IPS-18c (cell line): ENCODE measurements around the gene ARID1B.

Experiments
- H3K4me3 ChIP-seq: 2 replicates; pipeline ENCODE4 v1.7.0; 2013; ENCODE audit warnings: low read depth, mild to moderate bottlenecking, low read length, moderate library complexity; ENCODE audit not compliant: insufficient read depth
- H3K9me3 ChIP-seq: one replicate; pipeline ENCODE4 v1.6.1; 2013; ENCODE audit warnings: mild to moderate bottlenecking, low read length, moderate library complexity; ENCODE audit not compliant: control insufficient read depth, insufficient read depth

The ARID1B gene

DNA sequence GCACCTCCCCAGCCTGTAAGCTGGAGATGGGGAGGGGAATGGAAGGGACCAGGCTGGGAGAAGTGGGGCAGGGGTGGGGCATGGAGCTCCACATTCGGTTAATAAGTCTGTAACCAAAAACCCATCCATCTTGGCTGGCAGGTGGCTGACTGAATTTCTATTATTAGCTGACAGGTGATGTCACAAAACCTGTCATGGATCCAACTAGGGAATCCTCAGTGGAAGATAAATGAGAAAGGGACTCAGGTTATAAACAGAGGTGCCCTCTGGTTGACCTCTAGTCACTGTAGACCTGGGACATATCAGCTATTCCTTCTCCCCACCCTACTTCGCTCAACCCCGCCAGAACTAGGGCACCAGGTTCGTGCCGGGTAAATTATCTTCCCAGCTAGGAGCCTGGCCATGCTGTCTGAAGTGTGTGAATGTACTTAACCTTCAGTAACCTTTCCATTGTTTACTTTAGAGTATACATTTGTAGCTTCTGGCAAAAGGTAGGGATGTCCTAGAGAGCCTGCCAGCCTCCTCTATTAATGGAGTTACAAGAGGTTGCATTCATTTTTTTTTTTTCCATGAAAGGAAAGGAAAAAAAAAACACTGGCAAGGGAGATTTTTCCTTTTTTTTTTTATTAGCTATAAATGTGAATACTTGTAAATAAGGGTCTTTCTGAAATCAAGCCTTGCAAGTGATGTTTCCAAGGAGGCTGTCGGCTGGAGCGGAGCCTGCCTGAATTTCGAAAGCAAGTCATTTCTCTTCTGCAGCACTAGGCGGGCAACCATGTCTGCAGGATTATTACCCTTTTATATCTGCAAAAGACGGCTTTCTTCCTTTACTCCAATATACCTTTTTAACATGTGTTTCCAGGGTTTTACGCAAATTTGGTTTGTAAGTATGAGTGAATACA is 410.3 kb downstream of the ARID1B start:
- Histone ChIP-seq H3K9me3 (no peaks in the 10 kb centered on the region), H3K4me3 (no peak overlapping the region)

DNA sequence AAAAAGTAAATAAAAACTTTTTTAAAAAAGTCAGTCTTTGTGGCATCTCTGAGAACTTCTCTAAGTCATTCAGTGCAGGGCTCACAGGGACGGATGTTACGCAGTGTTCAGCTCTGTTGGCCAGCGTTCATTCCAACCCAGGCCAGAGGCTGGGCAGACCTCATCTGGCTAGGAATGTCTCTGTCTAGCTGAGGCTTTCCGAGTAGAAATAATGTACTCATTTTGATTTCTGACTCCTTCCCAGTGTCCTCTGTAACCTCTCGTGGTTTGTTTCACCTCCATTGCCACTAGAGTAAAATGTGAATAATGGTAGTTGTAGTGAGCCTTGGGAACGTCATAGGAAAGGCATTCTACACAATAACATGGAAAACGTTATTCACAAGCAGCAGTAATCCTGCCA is 411.0 kb downstream of the ARID1B start:
- Histone ChIP-seq H3K4me3 (no peak overlapping the region), H3K9me3 (no peaks in the 10 kb centered on the region)

- Histone ChIP-seq H3K9me3 (no peaks in the 10 kb centered on the region), H3K4me3 (no peak overlapping the region)
These were observed 416.3 kb downstream of the ARID1B start for GRCh38 chr6:157193443-157193996.

- H3K9me3 ChIP-seq, result no peaks in the 10 kb centered on the region
These were observed 416.9 kb downstream of the ARID1B start for GRCh38 chr6:157194110-157194509.

GRCh38 chr6:157194643-157195042 is 417.5 kb downstream of the ARID1B start:
- Histone ChIP-seq H3K4me3 (no peak overlapping the region), H3K9me3 (no peaks in the 10 kb centered on the region)

More at GRCh38 chr6:157194110-157194509, 416.9 kb downstream of the ARID1B start:
- H3K4me3 ChIP-seq, result no peak overlapping the region

DNA sequence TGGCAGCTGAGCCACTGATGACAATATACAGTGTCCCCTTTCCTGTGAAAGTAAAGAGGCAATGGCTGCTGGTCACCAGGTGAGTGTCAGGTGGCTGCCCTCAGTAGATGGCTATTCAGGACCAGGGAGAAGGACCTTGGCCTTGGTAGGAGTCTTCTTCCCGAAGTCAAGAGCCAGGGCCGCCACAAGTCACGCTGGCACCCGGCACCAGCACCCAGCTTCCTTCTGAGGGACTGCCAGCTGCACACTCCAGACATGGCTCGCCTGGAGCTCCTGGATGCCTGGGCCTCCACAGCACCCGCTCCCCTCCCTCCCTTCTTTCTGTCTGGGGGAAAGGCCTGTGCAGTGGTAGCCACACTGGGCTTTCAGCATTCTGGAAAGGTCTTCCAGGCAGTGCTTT is 419.2 kb downstream of the ARID1B start:
- no peak overlapping the region for H3K4me3 ChIP-seq
- H3K9me3 ChIP-seq, result no peaks in the 10 kb centered on the region

DNA sequence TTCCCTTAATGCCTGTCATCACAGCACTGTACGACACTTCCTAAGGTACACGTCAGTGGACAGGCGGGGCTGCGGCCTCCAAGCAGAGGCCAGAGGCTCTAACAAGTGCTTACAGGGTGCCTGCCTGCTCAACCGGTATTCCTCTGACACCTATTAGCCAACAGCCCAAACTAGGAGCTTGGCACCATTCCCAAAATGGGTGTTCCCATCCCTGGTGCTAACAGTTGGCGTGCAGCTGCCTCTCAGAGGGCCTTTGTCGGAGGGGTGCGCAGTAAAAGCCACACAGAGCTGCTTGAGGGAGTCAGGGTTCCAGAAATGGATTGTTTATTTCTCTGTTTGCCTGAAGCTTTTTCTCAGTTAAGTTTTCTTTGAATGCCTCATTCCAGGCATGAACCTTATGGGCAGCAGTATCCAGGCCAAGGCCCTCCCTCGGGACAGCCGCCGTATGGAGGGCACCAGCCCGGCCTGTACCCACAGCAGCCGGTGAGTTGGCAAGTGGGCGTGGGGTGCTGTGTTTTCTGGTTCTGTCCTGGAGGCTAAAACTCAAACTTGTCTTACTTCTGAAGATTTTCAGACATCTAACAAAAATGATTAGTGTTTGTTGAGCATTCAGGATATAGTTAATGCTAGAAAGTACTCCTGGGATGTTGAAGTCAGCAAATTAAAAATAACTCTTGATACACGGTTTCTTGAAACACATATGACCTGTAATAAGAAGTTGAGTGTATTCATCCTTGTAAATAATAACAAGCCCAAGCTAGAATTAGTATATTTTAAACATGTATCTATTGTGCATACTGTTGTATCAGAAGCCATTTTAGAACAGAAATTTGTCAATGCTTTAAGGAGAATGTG is 421.5 kb downstream of the ARID1B start:
- H3K4me3 ChIP-seq, result no peak overlapping the region
- H3K9me3 ChIP-seq, result peaks cover 2% of the 10 kb centered on the region

GRCh38 chr6:157200117-157200516 is 422.9 kb downstream of the ARID1B start:
- H3K4me3 ChIP-seq, result no peak overlapping the region
- H3K9me3 ChIP-seq, result peaks cover 2% of the 10 kb centered on the region

DNA sequence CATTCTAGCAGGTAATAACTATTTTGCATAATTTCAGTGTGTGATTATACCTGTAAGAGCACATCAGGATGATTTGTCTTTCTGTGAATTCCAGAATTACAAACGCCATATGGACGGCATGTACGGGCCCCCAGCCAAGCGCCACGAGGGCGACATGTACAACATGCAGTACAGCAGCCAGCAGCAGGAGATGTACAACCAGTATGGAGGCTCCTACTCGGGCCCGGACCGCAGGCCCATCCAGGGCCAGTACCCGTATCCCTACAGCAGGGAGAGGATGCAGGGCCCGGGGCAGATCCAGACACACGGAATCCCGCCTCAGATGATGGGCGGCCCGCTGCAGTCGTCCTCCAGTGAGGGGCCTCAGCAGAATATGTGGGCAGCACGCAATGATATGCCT is 423.4 kb downstream of the ARID1B start:
- Histone ChIP-seq H3K9me3 (peaks cover 2% of the 10 kb centered on the region), H3K4me3 (no peak overlapping the region)

- no peak overlapping the region for H3K4me3 ChIP-seq
- H3K9me3 ChIP-seq, result peaks cover 2% of the 10 kb centered on the region
These were observed 423.9 kb downstream of the ARID1B start for GRCh38 chr6:157201083-157201482.

GRCh38 chr6:157203312-157203744 is 426.1 kb downstream of the ARID1B start:
- peaks cover 2% of the 10 kb centered on the region for H3K9me3 ChIP-seq
- no peak overlapping the region for H3K4me3 ChIP-seq

GRCh38 chr6:157203764-157204163 is 426.6 kb downstream of the ARID1B start:
- Histone ChIP-seq H3K9me3 (peaks cover 2% of the 10 kb centered on the region), H3K4me3 (no peak overlapping the region)

DNA sequence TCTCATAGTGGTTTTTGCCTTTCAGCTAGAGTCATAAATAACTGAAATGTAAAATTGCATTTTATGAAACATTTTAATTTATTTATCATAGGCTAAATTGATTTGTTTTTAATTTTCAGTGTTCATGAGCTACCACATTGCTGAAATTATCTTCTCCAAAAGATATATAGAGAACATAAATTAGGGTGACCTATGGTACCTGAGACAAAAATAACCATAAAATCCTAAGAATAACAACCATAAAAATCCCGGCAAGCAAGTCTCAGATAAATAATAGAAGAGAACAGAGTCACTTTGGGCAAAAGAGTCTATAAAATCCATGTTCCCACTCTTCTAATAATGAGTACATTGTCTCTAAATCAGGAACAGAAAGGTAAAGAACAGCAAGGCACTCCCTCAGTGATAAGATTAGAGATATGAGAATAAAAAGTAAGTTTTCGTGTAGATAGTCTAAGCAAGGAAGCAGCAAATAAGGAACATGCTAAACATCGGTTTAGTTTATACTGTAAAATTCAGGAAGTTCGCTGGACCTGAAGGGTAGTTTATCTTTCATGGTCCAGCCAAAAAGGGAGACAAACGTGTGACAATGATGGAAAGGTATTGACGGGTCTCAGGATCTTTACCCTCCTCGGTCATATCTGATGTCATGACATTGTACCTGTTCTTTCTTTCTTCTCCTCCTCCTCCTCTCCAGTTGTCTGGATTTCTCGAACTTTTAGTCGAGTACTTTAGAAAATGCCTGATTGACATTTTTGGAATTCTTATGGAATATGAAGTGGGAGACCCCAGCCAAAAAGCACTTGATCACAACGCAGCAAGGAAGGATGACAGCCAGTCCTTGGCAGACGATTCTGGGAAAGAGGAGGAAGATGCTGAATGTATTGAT is 428.5 kb downstream of the ARID1B start:
- peaks cover 2% of the 10 kb centered on the region for H3K9me3 ChIP-seq
- H3K4me3 ChIP-seq, result no peak overlapping the region

DNA sequence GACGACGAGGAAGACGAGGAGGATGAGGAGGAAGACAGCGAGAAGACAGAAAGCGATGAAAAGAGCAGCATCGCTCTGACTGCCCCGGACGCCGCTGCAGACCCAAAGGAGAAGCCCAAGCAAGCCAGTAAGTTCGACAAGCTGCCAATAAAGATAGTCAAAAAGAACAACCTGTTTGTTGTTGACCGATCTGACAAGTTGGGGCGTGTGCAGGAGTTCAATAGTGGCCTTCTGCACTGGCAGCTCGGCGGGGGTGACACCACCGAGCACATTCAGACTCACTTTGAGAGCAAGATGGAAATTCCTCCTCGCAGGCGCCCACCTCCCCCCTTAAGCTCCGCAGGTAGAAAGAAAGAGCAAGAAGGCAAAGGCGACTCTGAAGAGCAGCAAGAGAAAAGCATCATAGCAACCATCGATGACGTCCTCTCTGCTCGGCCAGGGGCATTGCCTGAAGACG is 429.2 kb downstream of the ARID1B start:
- H3K9me3 ChIP-seq, result peaks cover 2% of the 10 kb centered on the region
- no peak overlapping the region for H3K4me3 ChIP-seq

DNA sequence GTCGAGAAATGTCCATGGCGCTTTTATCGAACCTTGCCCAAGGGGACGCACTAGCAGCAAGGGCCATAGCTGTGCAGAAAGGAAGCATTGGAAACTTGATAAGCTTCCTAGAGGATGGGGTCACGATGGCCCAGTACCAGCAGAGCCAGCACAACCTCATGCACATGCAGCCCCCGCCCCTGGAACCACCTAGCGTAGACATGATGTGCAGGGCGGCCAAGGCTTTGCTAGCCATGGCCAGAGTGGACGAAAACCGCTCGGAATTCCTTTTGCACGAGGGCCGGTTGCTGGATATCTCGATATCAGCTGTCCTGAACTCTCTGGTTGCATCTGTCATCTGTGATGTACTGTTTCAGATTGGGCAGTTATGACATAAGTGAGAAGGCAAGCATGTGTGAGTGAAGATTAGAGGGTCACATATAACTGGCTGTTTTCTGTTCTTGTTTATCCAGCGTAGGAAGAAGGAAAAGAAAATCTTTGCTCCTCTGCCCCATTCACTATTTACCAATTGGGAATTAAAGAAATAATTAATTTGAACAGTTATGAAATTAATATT is 430.4 kb downstream of the ARID1B start:
- Histone ChIP-seq H3K9me3 (peaks cover 2% of the 10 kb centered on the region), H3K4me3 (no peak overlapping the region)

- H3K9me3 ChIP-seq, result no peaks in the 10 kb centered on the region
- no peak overlapping the region for H3K4me3 ChIP-seq
These were observed 432.8 kb downstream of the ARID1B start for GRCh38 chr6:157209865-157210530.
